Astrocyte (in vitro differentiated cells and primary cell): ENCODE results near the gene LRCOL1. TPM values are rescaled to one million over a fixed set of nuclear protein-coding genes. Genes with fewer than 3 reads are reported as not detected.

Experiments
- DNase-seq: peaks from one replicate; pipeline ENCODE4 v3.0.0-alpha.2; 2010; ENCODE audit warnings: low read depth
- FAIRE-seq: peaks from 2 replicates; lab custom pipeline; 2011; peaks lifted over from hg19 to GRCh38; lab: Jason Lieb, UNC
- H2AFZ ChIP-seq: 2 replicates; pipeline ENCODE4 v1.6.0; 2012; ENCODE audit warnings: low read depth, low read length, inconsistent platforms
- H3K27ac ChIP-seq: 2 replicates; pipeline ENCODE4 v1.5.1; 2011; ENCODE audit warnings: low read depth, low read length, inconsistent platforms
- H3K27me3 ChIP-seq: 2 replicates; pipeline ENCODE4 v1.6.0; 2011; ENCODE audit warnings: low read length, inconsistent platforms; ENCODE audit not compliant: insufficient read depth
- H3K36me3 ChIP-seq: 2 replicates; pipeline ENCODE4 v1.5.1; 2011; ENCODE audit warnings: low read length, inconsistent platforms; ENCODE audit not compliant: insufficient read depth
- H3K4me1 ChIP-seq: 2 replicates; pipeline ENCODE4 v1.5.1; 2011; ENCODE audit warnings: low read length, inconsistent platforms; ENCODE audit not compliant: insufficient read depth
- H3K4me2 ChIP-seq: 2 replicates; pipeline ENCODE4 v1.6.0; 2012; ENCODE audit warnings: low read length, inconsistent platforms
- H3K4me3 ChIP-seq: 2 replicates; pipeline ENCODE4 v1.5.1; 2011; ENCODE audit warnings: low read depth, mild to moderate bottlenecking, low read length, inconsistent platforms; ENCODE audit not compliant: insufficient read depth
- H3K79me2 ChIP-seq: 2 replicates; pipeline ENCODE4 v1.6.0; 2012; ENCODE audit warnings: mild to moderate bottlenecking, low read length, inconsistent platforms; ENCODE audit not compliant: insufficient read depth
- H3K9ac ChIP-seq: 2 replicates; pipeline ENCODE4 v1.6.0; 2012; ENCODE audit warnings: mild to moderate bottlenecking, low read length, inconsistent platforms
- H3K9me3 ChIP-seq: 2 replicates; pipeline ENCODE4 v1.5.1; 2012; ENCODE audit warnings: low read depth, mild to moderate bottlenecking, low read length, inconsistent platforms; ENCODE audit not compliant: insufficient read depth
- H4K20me1 ChIP-seq: 2 replicates; pipeline ENCODE4 v1.6.0; 2012; ENCODE audit warnings: low read length, inconsistent platforms; ENCODE audit not compliant: insufficient read depth
- H3K27ac Mint-ChIP-seq: one replicate; pipeline ENCODE4 v1.8.0; 2021; ENCODE audit warnings: mild to moderate bottlenecking, mixed read lengths; ENCODE audit not compliant: unreplicated experiment
- H3K27me3 Mint-ChIP-seq: one replicate; pipeline ENCODE4 v1.8.0; 2021; ENCODE audit warnings: low read depth, mixed read lengths; ENCODE audit not compliant: unreplicated experiment
- H3K36me3 Mint-ChIP-seq: one replicate; pipeline ENCODE4 v1.8.0; 2021; ENCODE audit warnings: low read depth, mixed read lengths; ENCODE audit not compliant: unreplicated experiment
- H3K4me1 Mint-ChIP-seq: one replicate; pipeline ENCODE4 v1.8.0; 2021; ENCODE audit warnings: low read depth, mixed read lengths; ENCODE audit not compliant: unreplicated experiment
- H3K4me3 Mint-ChIP-seq: one replicate; pipeline ENCODE4 v1.8.0; 2021; ENCODE audit warnings: mild to moderate bottlenecking, moderate library complexity, mixed read lengths; ENCODE audit not compliant: unreplicated experiment
- H3K9me3 Mint-ChIP-seq: one replicate; pipeline ENCODE4 v1.8.0; 2021; ENCODE audit warnings: mild to moderate bottlenecking, mixed read lengths; ENCODE audit not compliant: unreplicated experiment
- EZH2 ChIP-seq: IDR thresholded peaks from 2 replicates; pipeline ENCODE4 v1.6.1; 2012; ENCODE audit warnings: mild to moderate bottlenecking, low read length, inconsistent platforms; ENCODE audit not compliant: insufficient read depth
- total RNA-seq: library from RNA; stranded (reverse); gene quantifications from 2 replicates; pipeline ENCODE4 v1.2.1, GENCODE V29; 2021
- TF ChIP-seq, protein P1 (sequence below): IDR thresholded peaks from 2 replicates; pipeline ENCODE4 v1.5.1; 2011; ENCODE audit warnings: low read depth, mild to moderate bottlenecking, inconsistent platforms, low read length, moderate library complexity; ENCODE audit not compliant: insufficient read depth

LRCOL1 gene
- total RNA-seq, 1 donor from 2014 or later = not detected

DNA sequence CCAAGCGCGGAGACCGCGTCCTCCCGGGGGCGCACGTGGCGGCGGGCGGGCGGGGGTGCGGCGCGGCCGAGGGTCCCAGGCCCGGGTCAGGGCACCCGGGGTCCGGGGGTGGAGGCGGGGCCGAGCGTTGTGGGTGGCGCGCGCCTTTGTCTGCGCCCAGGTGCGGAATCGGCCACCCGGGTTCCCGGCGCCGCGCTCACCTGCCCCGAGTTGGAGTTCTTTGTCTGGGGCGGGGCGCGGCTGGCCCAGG lies 50.1 kb downstream of the LRCOL1 start:
- Mint-ChIP-seq H3K4me3 (peak overlapping the region; percentile 72), H3K27me3 (peaks cover 3% of the 10 kb centered on the region), H3K36me3 (peaks cover 1% of the 10 kb centered on the region), H3K9me3 (no peaks in the 10 kb centered on the region), H3K27ac (no peak overlapping the region), H3K4me1 (no peaks in the 10 kb centered on the region)
- Histone ChIP-seq H4K20me1 (peaks cover 32% of the 10 kb centered on the region), H3K9me3 (no peaks in the 10 kb centered on the region), H3K9ac (peak overlapping the region; percentile 58), H3K4me1 (peaks cover 8% of the 10 kb centered on the region), H3K36me3 (no peaks in the 10 kb centered on the region), H2AFZ (no peak overlapping the region), H3K4me2 (peak overlapping the region; percentile 89), H3K27me3 (no peaks in the 10 kb centered on the region), H3K4me3 (peak overlapping the region; percentile 52), H3K79me2 (peaks cover 22% of the 10 kb centered on the region), H3K27ac (no peak overlapping the region)
- FAIRE-seq (no peak), DNase-seq (no peak)
- TF ChIP-seq, protein P1, sequence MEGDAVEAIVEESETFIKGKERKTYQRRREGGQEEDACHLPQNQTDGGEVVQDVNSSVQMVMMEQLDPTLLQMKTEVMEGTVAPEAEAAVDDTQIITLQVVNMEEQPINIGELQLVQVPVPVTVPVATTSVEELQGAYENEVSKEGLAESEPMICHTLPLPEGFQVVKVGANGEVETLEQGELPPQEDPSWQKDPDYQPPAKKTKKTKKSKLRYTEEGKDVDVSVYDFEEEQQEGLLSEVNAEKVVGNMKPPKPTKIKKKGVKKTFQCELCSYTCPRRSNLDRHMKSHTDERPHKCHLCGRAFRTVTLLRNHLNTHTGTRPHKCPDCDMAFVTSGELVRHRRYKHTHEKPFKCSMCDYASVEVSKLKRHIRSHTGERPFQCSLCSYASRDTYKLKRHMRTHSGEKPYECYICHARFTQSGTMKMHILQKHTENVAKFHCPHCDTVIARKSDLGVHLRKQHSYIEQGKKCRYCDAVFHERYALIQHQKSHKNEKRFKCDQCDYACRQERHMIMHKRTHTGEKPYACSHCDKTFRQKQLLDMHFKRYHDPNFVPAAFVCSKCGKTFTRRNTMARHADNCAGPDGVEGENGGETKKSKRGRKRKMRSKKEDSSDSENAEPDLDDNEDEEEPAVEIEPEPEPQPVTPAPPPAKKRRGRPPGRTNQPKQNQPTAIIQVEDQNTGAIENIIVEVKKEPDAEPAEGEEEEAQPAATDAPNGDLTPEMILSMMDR = no peak
- TF ChIP-seq EZH2 = no peak

DNA sequence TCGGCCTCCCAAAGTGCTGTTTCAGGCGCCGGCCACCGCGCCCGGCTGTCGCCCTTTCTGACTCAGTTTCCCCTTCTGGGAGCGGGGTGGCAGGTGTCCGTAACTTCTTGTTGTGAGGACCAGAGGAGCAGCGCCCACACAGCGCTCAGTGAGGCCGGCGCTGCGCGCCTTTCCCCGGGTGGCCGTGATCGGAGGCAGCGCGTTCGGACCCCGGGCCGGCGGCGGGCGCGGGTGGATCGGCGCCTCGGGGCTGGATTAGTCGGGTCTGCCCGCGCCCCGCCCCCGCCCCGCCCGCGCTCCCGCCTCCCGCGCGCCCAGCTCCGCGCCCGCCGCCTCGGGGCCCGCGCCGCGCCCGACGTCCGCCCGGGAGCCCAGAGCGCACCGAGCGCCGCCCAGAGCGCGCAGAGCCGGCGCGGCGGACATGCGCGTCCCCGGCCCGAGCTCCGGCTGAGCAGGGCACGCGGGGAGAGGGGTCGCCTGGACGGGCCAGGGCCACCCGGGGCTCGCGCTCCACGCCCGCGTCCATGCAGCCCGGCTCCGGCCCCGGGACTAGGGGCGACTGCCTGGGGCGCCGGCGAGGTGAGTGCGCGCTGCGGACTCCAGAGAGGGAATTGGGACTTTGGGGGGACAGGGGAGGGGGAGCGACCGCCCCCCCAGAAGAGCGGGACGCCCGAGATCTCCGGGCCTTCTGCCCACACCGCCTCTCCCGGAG lies 50.6 kb downstream of the LRCOL1 start:
- Mint-ChIP-seq H3K36me3 (peaks cover 1% of the 10 kb centered on the region), H3K4me1 (no peaks in the 10 kb centered on the region), H3K9me3 (no peaks in the 10 kb centered on the region), H3K4me3 (peak overlapping the region; percentile 72), H3K27me3 (peaks cover 4% of the 10 kb centered on the region), H3K27ac (no peak overlapping the region)
- Histone ChIP-seq H3K36me3 (no peaks in the 10 kb centered on the region), H3K27me3 (no peaks in the 10 kb centered on the region), H3K4me1 (peaks cover 8% of the 10 kb centered on the region), H3K9me3 (no peaks in the 10 kb centered on the region), H2AFZ (no peak overlapping the region), H3K4me2 (peak overlapping the region; percentile 89), H3K9ac (peak overlapping the region; percentile 58), H3K4me3 (peak overlapping the region; percentile 52), H4K20me1 (peaks cover 28% of the 10 kb centered on the region), H3K27ac (no peak overlapping the region), H3K79me2 (peaks cover 21% of the 10 kb centered on the region)
- no peak for FAIRE-seq
- DNase-seq = peak; percentile 14
- TF ChIP-seq, protein P1 = no peak
- TF ChIP-seq EZH2 = no peak
